ENCODE results near the gene TNRC18.
A peak's percentile ranks its signal among the peaks of the same experiment; 100 is the strongest.
"Not testable (repeated sequence)": the region's sequence is repeated elsewhere in the genome, so short reads cannot be mapped to it uniquely, and the experiment has no call there.

Gene TNRC18

DNA sequence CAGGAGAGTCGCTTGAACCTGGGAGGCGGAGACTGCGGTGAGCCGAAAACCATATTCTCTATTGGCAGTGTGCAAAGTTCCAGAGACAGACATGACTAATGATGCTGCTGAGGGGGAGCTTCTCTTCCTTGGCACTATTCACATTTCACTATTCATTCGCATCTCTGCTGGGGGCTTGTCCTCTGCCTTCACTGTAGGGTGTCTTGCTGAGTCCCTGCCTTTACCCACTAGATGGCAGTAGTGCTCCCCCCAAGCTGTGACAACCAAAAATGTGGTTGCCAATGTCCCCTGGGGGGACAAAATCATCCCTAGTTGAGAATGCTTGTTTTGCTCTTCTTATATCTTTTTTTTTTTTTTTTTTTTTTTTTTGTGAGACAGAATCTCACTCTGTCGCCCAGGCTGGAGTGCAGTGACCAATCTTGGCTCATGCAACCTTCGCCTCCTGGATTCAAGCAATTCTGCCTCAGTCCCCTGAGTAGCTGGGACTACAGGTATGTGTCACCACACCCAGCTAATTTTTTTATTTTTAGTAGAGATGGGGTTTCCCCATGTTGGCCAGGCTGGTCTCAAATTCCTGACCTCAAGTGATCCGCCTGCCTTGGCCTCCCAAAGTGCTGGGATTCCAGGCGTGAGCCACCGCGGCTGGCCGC is 57.5 kb downstream of the TNRC18 start:
- not testable (repeated sequence) for H3K9ac ChIP-seq (ENCODE audit: low read length); H3K4me2 ChIP-seq (ENCODE audit: low read depth, low read length, poor library complexity, severe bottlenecking); H3F3A ChIP-seq (ENCODE audit: insufficient read depth); H3K27ac ChIP-seq (ENCODE audit: low read depth, low read length); H2AFZ ChIP-seq (ENCODE audit: low read depth, low read length, severe bottlenecking); H4K20me1 ChIP-seq (ENCODE audit: low read depth, low read length); H3K36me3 ChIP-seq (ENCODE audit: low read length); H3K9me3 ChIP-seq (ENCODE audit: insufficient read depth, low read length); H3K27me3 ChIP-seq (ENCODE audit: low read length); H3K9me2 ChIP-seq (replicated peaks; ENCODE audit: insufficient read depth, low read length); H3K4me3 ChIP-seq (ENCODE audit: insufficient read depth, low read length, poor library complexity, severe bottlenecking)
- H3K79me2 ChIP-seq (ENCODE audit: insufficient read depth, low read length): peaks cover 23% of the 10 kb centered on the region
- TF ChIP-seq, protein P1, sequence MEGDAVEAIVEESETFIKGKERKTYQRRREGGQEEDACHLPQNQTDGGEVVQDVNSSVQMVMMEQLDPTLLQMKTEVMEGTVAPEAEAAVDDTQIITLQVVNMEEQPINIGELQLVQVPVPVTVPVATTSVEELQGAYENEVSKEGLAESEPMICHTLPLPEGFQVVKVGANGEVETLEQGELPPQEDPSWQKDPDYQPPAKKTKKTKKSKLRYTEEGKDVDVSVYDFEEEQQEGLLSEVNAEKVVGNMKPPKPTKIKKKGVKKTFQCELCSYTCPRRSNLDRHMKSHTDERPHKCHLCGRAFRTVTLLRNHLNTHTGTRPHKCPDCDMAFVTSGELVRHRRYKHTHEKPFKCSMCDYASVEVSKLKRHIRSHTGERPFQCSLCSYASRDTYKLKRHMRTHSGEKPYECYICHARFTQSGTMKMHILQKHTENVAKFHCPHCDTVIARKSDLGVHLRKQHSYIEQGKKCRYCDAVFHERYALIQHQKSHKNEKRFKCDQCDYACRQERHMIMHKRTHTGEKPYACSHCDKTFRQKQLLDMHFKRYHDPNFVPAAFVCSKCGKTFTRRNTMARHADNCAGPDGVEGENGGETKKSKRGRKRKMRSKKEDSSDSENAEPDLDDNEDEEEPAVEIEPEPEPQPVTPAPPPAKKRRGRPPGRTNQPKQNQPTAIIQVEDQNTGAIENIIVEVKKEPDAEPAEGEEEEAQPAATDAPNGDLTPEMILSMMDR (IDR thresholded peaks at IDR 0.05; ENCODE audit: insufficient read depth, low read length, poor library complexity, severe bottlenecking): peak; percentile 82

DNA sequence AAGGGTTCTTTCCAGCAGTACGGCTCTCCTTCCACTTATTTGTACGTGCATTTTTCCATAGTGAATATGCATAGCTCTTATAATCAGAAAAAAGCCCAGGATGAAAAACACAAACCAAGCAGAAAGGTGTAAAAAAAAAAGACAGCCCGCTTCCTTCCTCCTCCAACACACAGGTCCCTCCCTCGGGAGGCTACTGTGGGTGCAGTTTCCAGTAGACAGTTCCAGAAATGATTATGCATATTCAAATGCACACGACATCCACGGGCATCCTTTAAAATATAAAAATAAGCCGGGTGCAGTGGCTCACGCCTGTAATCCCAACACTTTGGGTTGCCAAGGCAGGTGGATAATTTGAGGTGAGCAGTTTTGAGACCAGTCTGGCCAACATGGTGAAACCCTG is 59.9 kb downstream of the TNRC18 start:
- Histone ChIP-seq H3K27me3 (ENCODE audit: low read length) (no peaks in the 10 kb centered on the region), H3K36me3 (ENCODE audit: low read length) (peaks cover 3% of the 10 kb centered on the region; the same call in 1 of the 2 replicates), H3K79me2 (ENCODE audit: insufficient read depth, low read length) (peaks cover 23% of the 10 kb centered on the region), H3K4me3 (ENCODE audit: insufficient read depth, low read length, poor library complexity, severe bottlenecking) (no peak overlapping the region), H3K9me2 (replicated peaks; ENCODE audit: insufficient read depth, low read length) (no peaks in the 10 kb centered on the region), H3K27ac (ENCODE audit: low read depth, low read length) (no peak overlapping the region), H4K20me1 (ENCODE audit: low read depth, low read length) (no peaks in the 10 kb centered on the region), H3K9me3 (ENCODE audit: insufficient read depth, low read length) (no peaks in the 10 kb centered on the region), H2AFZ (ENCODE audit: low read depth, low read length, severe bottlenecking) (no peak overlapping the region), H3K9ac (ENCODE audit: low read length) (no peak overlapping the region), H3F3A (ENCODE audit: insufficient read depth) (no peaks in the 10 kb centered on the region), H3K4me2 (ENCODE audit: low read depth, low read length, poor library complexity, severe bottlenecking) (no peak overlapping the region)
- TF ChIP-seq, protein P1 (IDR thresholded peaks at IDR 0.05; ENCODE audit: insufficient read depth, low read length, poor library complexity, severe bottlenecking): no peak
- TF ChIP-seq EZH2phosphoT487 (conservative IDR thresholded peaks at IDR 0.05; ENCODE audit: low read length): no peak

DNA sequence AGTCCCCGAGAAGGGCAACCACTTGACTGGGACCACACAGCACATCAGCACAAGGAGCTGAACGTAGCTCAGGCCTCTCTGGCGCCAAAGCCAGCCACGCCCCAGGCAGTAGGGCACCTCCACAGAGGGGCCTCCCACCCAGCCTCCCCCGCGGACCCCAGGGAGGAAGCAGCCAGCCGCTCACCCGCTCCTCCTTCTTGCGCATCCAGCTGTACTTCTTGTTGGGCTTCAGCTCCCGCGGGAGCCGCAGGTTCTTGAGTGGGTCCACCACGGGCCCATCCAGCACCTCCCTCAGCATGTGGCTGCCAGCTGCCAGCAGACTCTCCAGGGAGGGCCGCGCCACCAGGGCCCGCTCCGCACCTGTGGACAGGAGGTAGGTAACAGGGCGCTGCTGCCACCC is 61.2 kb downstream of the TNRC18 start:
- Histone ChIP-seq H3K9me3 (ENCODE audit: insufficient read depth, low read length) (no peaks in the 10 kb centered on the region), H3K27ac (ENCODE audit: low read depth, low read length) (no peak overlapping the region), H3K36me3 (ENCODE audit: low read length) (peaks cover 3% of the 10 kb centered on the region; the same call in 1 of the 2 replicates), H3K4me2 (ENCODE audit: low read depth, low read length, poor library complexity, severe bottlenecking) (no peak overlapping the region), H3K27me3 (ENCODE audit: low read length) (no peaks in the 10 kb centered on the region), H3F3A (ENCODE audit: insufficient read depth) (no peaks in the 10 kb centered on the region), H3K4me3 (ENCODE audit: insufficient read depth, low read length, poor library complexity, severe bottlenecking) (no peak overlapping the region), H4K20me1 (ENCODE audit: low read depth, low read length) (no peaks in the 10 kb centered on the region), H3K79me2 (ENCODE audit: insufficient read depth, low read length) (peaks cover 23% of the 10 kb centered on the region), H3K9ac (ENCODE audit: low read length) (no peak overlapping the region), H2AFZ (ENCODE audit: low read depth, low read length, severe bottlenecking) (no peak overlapping the region), H3K9me2 (replicated peaks; ENCODE audit: insufficient read depth, low read length) (no peaks in the 10 kb centered on the region)
- TF ChIP-seq EZH2phosphoT487 (conservative IDR thresholded peaks at IDR 0.05; ENCODE audit: low read length): no peak
- TF ChIP-seq, protein P1 (IDR thresholded peaks at IDR 0.05; ENCODE audit: insufficient read depth, low read length, poor library complexity, severe bottlenecking): no peak

All from SU-DHL-6 (cell line).